Brain microvascular endothelial cell (primary cell): Measurements from ENCODE around the gene FBXL17.

Experiments
- DNase-seq: peaks from one replicate; pipeline ENCODE4 v3.0.0-alpha.2; 2020
- H3K27ac ChIP-seq: fragments of 250-450 bp; sonication (Bioruptor Pico); 2 replicates; pipeline ENCODE4 v1.5.1; 2020; ENCODE audit warnings: mild to moderate bottlenecking, moderate library complexity
- H3K27me3 ChIP-seq: fragments of 250-450 bp; sonication (Bioruptor Pico); replicated peaks from 2 replicates; pipeline ENCODE4 v1.5.1; 2020; ENCODE audit warnings: mild to moderate bottlenecking
- H3K36me3 ChIP-seq: fragments of 250-450 bp; sonication (Bioruptor Pico); replicated peaks from 2 replicates; pipeline ENCODE4 v1.5.1; 2020; ENCODE audit warnings: mild to moderate bottlenecking
- H3K4me3 ChIP-seq: 2 replicates; pipeline ENCODE4 v1.5.1; 2011; ENCODE audit warnings: low read depth, mild to moderate bottlenecking, control low read depth, low read length, moderate library complexity
- CTCF ChIP-seq: IDR thresholded peaks from 2 replicates; pipeline ENCODE4 v1.5.1; 2011; ENCODE audit warnings: low read depth, mild to moderate bottlenecking, moderate library complexity, low read length, control low read depth, inconsistent platforms; ENCODE audit errors: missing control alignments
- in situ Hi-C: cut with HindIII; loops from 2 replicates; pipeline ENCODE4 v1.10.0; 2017; ENCODE audit warnings: low sequenced_read_pairs, low pct_ligation_motif_present

FBXL17 gene

GRCh38 chr5:107878661-107879060, 503.2 kb downstream of the FBXL17 start:
- Histone ChIP-seq H3K4me3 (no peak overlapping the region), H3K36me3 (no peaks in the 10 kb centered on the region), H3K27ac (no peak overlapping the region), H3K27me3 (no peaks in the 10 kb centered on the region)
- no peak for TF ChIP-seq CTCF
- no peak for DNase-seq
- in situ Hi-C loops: no loop called here

GRCh38 chr5:107876906-107877305, 505.0 kb downstream of the FBXL17 start:
- in situ Hi-C loops: no loop called here

GRCh38 chr5:107876261-107876660, 505.6 kb downstream of the FBXL17 start:
- H3K36me3 ChIP-seq: no peaks in the 10 kb centered on the region
- no peak for TF ChIP-seq CTCF
- in situ Hi-C loops: no loop called here
- H3K4me3 ChIP-seq: no peak overlapping the region
- DNase-seq: no peak
- H3K27ac ChIP-seq: no peak overlapping the region
- no peaks in the 10 kb centered on the region for H3K27me3 ChIP-seq

More at GRCh38 chr5:107876906-107877305, 505.0 kb downstream of the FBXL17 start:
- H3K4me3 ChIP-seq: no peak overlapping the region
- H3K36me3 ChIP-seq: no peaks in the 10 kb centered on the region
- H3K27ac ChIP-seq: no peak overlapping the region
- H3K27me3 ChIP-seq: no peaks in the 10 kb centered on the region
- DNase-seq: no peak
- TF ChIP-seq CTCF: no peak

- H3K36me3 ChIP-seq: no peaks in the 10 kb centered on the region
- peak; percentile 73 for TF ChIP-seq CTCF
- in situ Hi-C loops: no loop called here
- H3K27ac ChIP-seq: no peak overlapping the region
- H3K4me3 ChIP-seq: no peak overlapping the region
- no peaks in the 10 kb centered on the region for H3K27me3 ChIP-seq
- DNase-seq: peak; percentile 22
These were observed 506.1 kb downstream of the FBXL17 start for GRCh38 chr5:107875833-107876232.

- no peaks in the 10 kb centered on the region for H3K36me3 ChIP-seq
- H3K27me3 ChIP-seq: no peaks in the 10 kb centered on the region
- in situ Hi-C loops: no loop called here
- no peak overlapping the region for H3K27ac ChIP-seq
- TF ChIP-seq CTCF: no peak
- no peak overlapping the region for H3K4me3 ChIP-seq
- peak; percentile 14 for DNase-seq
These were observed 507.1 kb downstream of the FBXL17 start for GRCh38 chr5:107874795-107875194.

GRCh38 chr5:107873877-107874276, 508.0 kb downstream of the FBXL17 start:
- in situ Hi-C loops: no loop called here
- no peak overlapping the region for H3K4me3 ChIP-seq
- TF ChIP-seq CTCF: no peak
- no peaks in the 10 kb centered on the region for H3K36me3 ChIP-seq
- no peak for DNase-seq
- H3K27me3 ChIP-seq: no peaks in the 10 kb centered on the region
- no peak overlapping the region for H3K27ac ChIP-seq
